Neural cell (in vitro differentiated cells): ENCODE measurements around the gene DOCK4. TPM values are rescaled to one million over a fixed set of nuclear protein-coding genes. Genes with fewer than 3 reads are reported as not detected.

Experiments
- H2AFZ ChIP-seq: fragments of 200-600, 300-800 bp; sonication (generic), shearing (Covaris generic); 2 replicates; pipeline ENCODE4 v1.6.0; 2014; ENCODE audit warnings: low read depth, mild to moderate bottlenecking, antibody characterized with exemption, low read length, moderate library complexity
- H3F3A ChIP-seq: fragments of 200-600 bp; shearing (Covaris generic); 2 replicates; pipeline ENCODE4 v1.6.1; 2016; ENCODE audit warnings: mild to moderate bottlenecking, moderate library complexity, mixed read lengths, antibody characterized with exemption, low read length; ENCODE audit not compliant: insufficient read depth, poor library complexity, severe bottlenecking
- H3K27ac ChIP-seq: fragments of 200-600, 300-800 bp; sonication (generic), shearing (Covaris generic); 2 replicates; pipeline ENCODE4 v1.5.1; 2014; ENCODE audit warnings: mild to moderate bottlenecking, low read length, moderate library complexity
- H3K27me3 ChIP-seq: fragments of 300-800, 200-600 bp; sonication (generic), shearing (Covaris generic); 2 replicates; pipeline ENCODE4 v1.6.0; 2014; ENCODE audit warnings: mild to moderate bottlenecking, low read depth, low read length, moderate library complexity; ENCODE audit not compliant: insufficient read depth
- H3K36me3 ChIP-seq: fragments of 300-800, 200-600 bp; sonication (generic), shearing (Covaris generic); 2 replicates; pipeline ENCODE4 v1.5.1; 2014; ENCODE audit warnings: mild to moderate bottlenecking, antibody characterized with exemption, low read length, moderate library complexity; ENCODE audit not compliant: insufficient read depth
- H3K4me2 ChIP-seq: fragments of 300-800, 200-600 bp; sonication (generic), shearing (Covaris generic); 2 replicates; pipeline ENCODE4 v1.6.0; 2014; ENCODE audit warnings: mild to moderate bottlenecking, low read length
- H3K4me3 ChIP-seq: fragments of 300-800, 200-600 bp; sonication (generic), shearing (Covaris generic); 2 replicates; pipeline ENCODE4 v1.5.1; 2014; ENCODE audit warnings: mild to moderate bottlenecking, low read length, moderate library complexity
- H3K79me2 ChIP-seq: fragments of 200-600 bp; shearing (Covaris generic); replicated peaks from 2 replicates; pipeline ENCODE4 v1.6.0; 2014; ENCODE audit warnings: mild to moderate bottlenecking, low read length, moderate library complexity; ENCODE audit not compliant: insufficient read depth
- H3K9ac ChIP-seq: fragments of 300-800, 200-600 bp; sonication (generic), shearing (Covaris generic); 2 replicates; pipeline ENCODE4 v1.6.1; 2016; ENCODE audit warnings: mild to moderate bottlenecking, low read length, mixed read lengths
- H3K9me2 ChIP-seq: fragments of 200-600 bp; shearing (Covaris generic); 2 replicates; pipeline ENCODE4 v1.6.1; 2016; ENCODE audit warnings: mild to moderate bottlenecking, low read length, mixed read lengths; ENCODE audit not compliant: insufficient read depth
- H3K9me3 ChIP-seq: fragments of 200-600, 300-800 bp; sonication (generic), shearing (Covaris generic); 2 replicates; pipeline ENCODE4 v1.6.1; 2016; ENCODE audit warnings: mild to moderate bottlenecking, mixed run types, low read length, moderate library complexity, mixed read lengths
- H4K20me1 ChIP-seq: fragments of 200-600 bp; shearing (Covaris generic); 2 replicates; pipeline ENCODE4 v1.6.1; 2016; ENCODE audit warnings: mild to moderate bottlenecking, mixed run types; ENCODE audit not compliant: insufficient read depth
- CTCF ChIP-seq: fragments of 450-650 bp; IDR thresholded peaks from 2 replicates; pipeline ENCODE4 v1.5.1; 2014; ENCODE audit warnings: antibody characterized with exemption, mild to moderate bottlenecking, moderate library complexity; ENCODE audit not compliant: poor library complexity, severe bottlenecking
- EP300 ChIP-seq: fragments of 450-650 bp; conservative IDR thresholded peaks from 2 replicates; pipeline ENCODE4 v1.6.1; 2014; ENCODE audit warnings: antibody characterized with exemption, mild to moderate bottlenecking, moderate library complexity; ENCODE audit not compliant: poor library complexity, severe bottlenecking
- EZH2 ChIP-seq: fragments of 200-600, 300-800 bp; shearing (Covaris generic), sonication (generic); IDR thresholded peaks from 2 replicates; pipeline ENCODE4 v1.6.1; 2014; ENCODE audit warnings: antibody characterized with exemption, low read length, borderline replicate concordance, mild to moderate bottlenecking; ENCODE audit not compliant: insufficient read depth, poor library complexity, severe bottlenecking
- MXI1 ChIP-seq: fragments of 450-650 bp; conservative IDR thresholded peaks from 2 replicates; pipeline ENCODE4 v1.6.1; 2014; ENCODE audit warnings: antibody characterized with exemption, mild to moderate bottlenecking; ENCODE audit not compliant: poor library complexity, severe bottlenecking
- POLR2AphosphoS5 ChIP-seq: IDR thresholded peaks from 2 replicates; pipeline ENCODE4 v1.6.1; 2012
- RAD21 ChIP-seq: fragments of 450-650 bp; conservative IDR thresholded peaks from 2 replicates; pipeline ENCODE4 v1.6.1; 2014; ENCODE audit warnings: antibody characterized with exemption, mild to moderate bottlenecking, moderate library complexity
- REST ChIP-seq: IDR thresholded peaks from 2 replicates; pipeline ENCODE4 v1.6.1; 2012; ENCODE audit warnings: borderline replicate concordance
- SMC3 ChIP-seq: fragments of 450-650 bp; conservative IDR thresholded peaks from 2 replicates; pipeline ENCODE4 v1.6.1; 2014; ENCODE audit warnings: antibody characterized with exemption, mild to moderate bottlenecking, moderate library complexity; ENCODE audit not compliant: poor library complexity
- TAF1 ChIP-seq: IDR thresholded peaks from 2 replicates; pipeline ENCODE4 v1.6.1; 2012; ENCODE audit warnings: low read depth
- polyA plus RNA-seq: library from polyadenylated mRNA; depleted of rRNA; stranded (reverse); fragments of >200 nt; gene quantifications from 2 replicates; pipeline ENCODE4 v1.2.3, GENCODE V29; 2014

DOCK4 gene
- polyA plus RNA-seq, 1 donor from 2014 or later = 28.1 TPM

- TF ChIP-seq EP300 (no peak), SMC3 (no peak), EZH2 (no peak)
These were observed 1.6 kb upstream of the DOCK4 start (continued) for GRCh38 chr7:112207765-112208164.

- Histone ChIP-seq H3K9ac (peak overlapping the region; percentile 91), H3K9me2 (no peaks in the 10 kb centered on the region), H3K79me2 (peaks cover 62% of the 10 kb centered on the region)
These were observed 893 bp upstream of the DOCK4 start for GRCh38 chr7:112206991-112207592.

DNA sequence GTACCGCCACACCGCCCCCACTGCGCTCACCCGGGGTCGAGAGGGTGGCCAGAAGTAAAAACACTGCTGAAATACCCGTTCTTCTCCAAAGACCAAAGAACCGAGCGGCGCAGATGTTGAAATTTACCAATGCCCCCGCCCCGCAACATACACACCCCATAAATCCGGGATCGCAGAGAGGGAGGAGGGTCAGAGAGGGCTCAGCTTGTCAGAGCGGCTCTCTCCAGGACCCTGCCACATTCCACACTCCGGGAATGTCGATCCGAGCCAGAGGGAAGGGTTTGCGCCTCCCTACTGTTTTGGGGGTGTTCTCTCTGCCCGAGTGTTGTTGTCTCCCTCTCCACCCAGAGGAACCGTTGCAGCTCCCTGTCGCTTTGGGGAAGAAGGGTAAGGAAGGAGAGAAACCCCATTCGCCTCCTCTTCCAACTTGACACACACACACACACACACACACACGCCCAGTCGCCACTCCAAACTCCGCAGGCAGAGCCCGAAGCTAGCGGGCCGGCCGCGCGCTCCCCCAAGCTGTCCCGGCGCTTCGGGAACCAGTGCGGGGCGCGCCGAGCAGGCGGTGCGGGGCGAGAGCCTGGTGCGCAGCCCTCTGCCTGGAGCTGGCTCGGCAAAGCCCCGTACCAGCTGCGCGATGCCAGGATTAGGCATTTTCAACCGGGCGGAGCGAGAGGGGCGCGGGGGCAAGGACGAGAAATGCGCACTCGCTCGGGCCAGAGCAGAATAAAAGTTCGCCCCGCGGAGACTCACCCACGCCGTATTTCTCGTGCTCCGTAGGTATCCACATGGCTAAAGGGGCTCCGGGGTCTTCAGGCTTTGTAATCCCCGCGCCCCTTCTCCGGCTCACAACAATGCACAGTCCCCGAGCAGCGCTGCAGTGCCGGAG lies 609 bp downstream of the DOCK4 start:
- no peaks in the 10 kb centered on the region for H3F3A ChIP-seq
- peak overlapping the region; percentile 79 for H3K9ac ChIP-seq
- H3K36me3 ChIP-seq = no peaks in the 10 kb centered on the region
- H3K9me3 ChIP-seq = no peaks in the 10 kb centered on the region
- no peaks in the 10 kb centered on the region for H3K9me2 ChIP-seq
- H3K4me2 ChIP-seq = no peak overlapping the region
- peak overlapping the region; percentile 97 for H3K4me3 ChIP-seq
- H3K27me3 ChIP-seq = no peaks in the 10 kb centered on the region
- peak overlapping the region; percentile 66 for H2AFZ ChIP-seq
- TF ChIP-seq RAD21 (no peak), EZH2 (no peak), SMC3 (peak; percentile 55), CTCF (no peak), EP300 (no peak), TAF1 (peak; percentile 51), REST (peak; percentile 72), MXI1 (peak; percentile 99), POLR2AphosphoS5 (no peak)
- peaks cover 63% of the 10 kb centered on the region for H3K79me2 ChIP-seq
- peak overlapping the region; percentile 82 for H3K27ac ChIP-seq
- no peaks in the 10 kb centered on the region for H4K20me1 ChIP-seq

More at GRCh38 chr7:112206991-112207592, 893 bp upstream of the DOCK4 start:
- Histone ChIP-seq H3K4me2 (peak overlapping the region; percentile 84), H3K9me3 (no peaks in the 10 kb centered on the region), H3K27ac (peak overlapping the region; percentile 77), H3K36me3 (no peaks in the 10 kb centered on the region), H3K4me3 (peak overlapping the region; percentile 97), H3F3A (no peaks in the 10 kb centered on the region), H4K20me1 (no peaks in the 10 kb centered on the region), H2AFZ (peak overlapping the region; percentile 100), H3K27me3 (no peaks in the 10 kb centered on the region)
- TF ChIP-seq RAD21 = peak; percentile 39
- TF ChIP-seq CTCF = no peak
